ENCODE measurements around the gene HPSE. TPM values are rescaled to one million over a fixed set of nuclear protein-coding genes. Genes with fewer than 3 reads are reported as not detected.

HPSE gene
- polyA plus RNA-seq, 3 donors: 21.2 to 65.8 (median 31.2) TPM

DNA sequence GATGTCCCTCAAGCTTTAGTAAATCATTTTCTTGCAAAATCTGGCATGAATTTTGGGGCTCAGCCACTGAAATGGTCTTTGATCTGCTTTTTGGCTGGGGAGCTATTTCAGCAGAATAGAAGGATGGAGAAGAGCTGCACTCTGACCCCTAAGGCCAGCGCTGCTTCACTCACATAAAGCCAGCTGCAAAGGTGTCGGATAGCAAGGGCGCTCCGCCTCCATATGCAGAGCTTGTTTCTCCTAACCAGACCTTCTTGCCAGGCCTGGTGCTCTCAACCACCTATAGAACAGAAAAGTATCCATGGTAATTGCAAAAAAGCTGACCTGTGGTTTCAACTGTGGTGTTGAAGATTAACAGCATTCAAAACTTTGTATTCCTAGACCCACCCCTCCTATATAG is 26.0 kb downstream of the HPSE start:
- Histone ChIP-seq H2AFZ (ENCODE audit: insufficient read depth, low read depth, low read length, poor library complexity, severe bottlenecking) (no peak overlapping the region), H3K36me3 (replicated peaks in 1 of 2; ENCODE audit: control insufficient read depth in 1 of 2, insufficient read depth in 2 of 2, low read length in 2 of 2) (peaks cover 55 to 91% of the 10 kb centered on the region in 2 donors), H3K27ac (ENCODE audit: low read depth in 1 of 2, low read length in 2 of 2) (no peak overlapping the region), H3K9ac (ENCODE audit: insufficient read depth, low read length, poor library complexity, severe bottlenecking) (no peak overlapping the region), H3K27me3 (ENCODE audit: control insufficient read depth in 2 of 2, insufficient read depth in 2 of 2, low read length in 2 of 2) (no peaks in the 10 kb centered on the region), H3K79me2 (ENCODE audit: insufficient read depth, low read length) (no peaks in the 10 kb centered on the region), H3K4me3 (replicated peaks in 1 of 3; ENCODE audit: low read depth in 2 of 3, low read length in 3 of 3) (no peak overlapping the region), H3K9me3 (replicated peaks in 1 of 2; ENCODE audit: control insufficient read depth in 1 of 2, insufficient read depth in 1 of 2, low read length in 2 of 2) (no peaks in the 10 kb centered on the region), H4K20me1 (ENCODE audit: insufficient read depth, low read length) (no peaks in the 10 kb centered on the region), H3K4me1 (ENCODE audit: control insufficient read depth in 1 of 2, insufficient read depth in 2 of 2, low read length in 2 of 2) (no peaks in the 10 kb centered on the region), H3K4me2 (replicated peaks; ENCODE audit: extremely low read depth, low read length, poor library complexity, severe bottlenecking) (no peak overlapping the region)
- TF ChIP-seq, protein P1, sequence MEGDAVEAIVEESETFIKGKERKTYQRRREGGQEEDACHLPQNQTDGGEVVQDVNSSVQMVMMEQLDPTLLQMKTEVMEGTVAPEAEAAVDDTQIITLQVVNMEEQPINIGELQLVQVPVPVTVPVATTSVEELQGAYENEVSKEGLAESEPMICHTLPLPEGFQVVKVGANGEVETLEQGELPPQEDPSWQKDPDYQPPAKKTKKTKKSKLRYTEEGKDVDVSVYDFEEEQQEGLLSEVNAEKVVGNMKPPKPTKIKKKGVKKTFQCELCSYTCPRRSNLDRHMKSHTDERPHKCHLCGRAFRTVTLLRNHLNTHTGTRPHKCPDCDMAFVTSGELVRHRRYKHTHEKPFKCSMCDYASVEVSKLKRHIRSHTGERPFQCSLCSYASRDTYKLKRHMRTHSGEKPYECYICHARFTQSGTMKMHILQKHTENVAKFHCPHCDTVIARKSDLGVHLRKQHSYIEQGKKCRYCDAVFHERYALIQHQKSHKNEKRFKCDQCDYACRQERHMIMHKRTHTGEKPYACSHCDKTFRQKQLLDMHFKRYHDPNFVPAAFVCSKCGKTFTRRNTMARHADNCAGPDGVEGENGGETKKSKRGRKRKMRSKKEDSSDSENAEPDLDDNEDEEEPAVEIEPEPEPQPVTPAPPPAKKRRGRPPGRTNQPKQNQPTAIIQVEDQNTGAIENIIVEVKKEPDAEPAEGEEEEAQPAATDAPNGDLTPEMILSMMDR (IDR thresholded peaks at IDR 0.05): no peak
- peaks cover 71 to 89% of the 10 kb centered on the region in 2 donors for H3K36me3 Mint-ChIP-seq
- DNase-seq: no peak
- peaks cover 0 to 1% (median 0%) of the 10 kb centered on the region in 3 donors for H3K27me3 Mint-ChIP-seq (ENCODE audit: low read depth in 3 of 3)
- H3K4me1 Mint-ChIP-seq: peaks cover 1% of the 10 kb centered on the region
- peaks cover 0 to 3% (median 0%) of the 10 kb centered on the region in 7 donors for H3K9me3 Mint-ChIP-seq
- intact Hi-C loops (cut with micrococcal nuclease): no loop called here
- no CpG with 5 or more reads among the region's 4 CpGs for WGBS (ENCODE audit: insufficient coverage)
- H3K4me3 Mint-ChIP-seq: no peak overlapping the region
- no peak overlapping the region for H3K27ac Mint-ChIP-seq

DNA sequence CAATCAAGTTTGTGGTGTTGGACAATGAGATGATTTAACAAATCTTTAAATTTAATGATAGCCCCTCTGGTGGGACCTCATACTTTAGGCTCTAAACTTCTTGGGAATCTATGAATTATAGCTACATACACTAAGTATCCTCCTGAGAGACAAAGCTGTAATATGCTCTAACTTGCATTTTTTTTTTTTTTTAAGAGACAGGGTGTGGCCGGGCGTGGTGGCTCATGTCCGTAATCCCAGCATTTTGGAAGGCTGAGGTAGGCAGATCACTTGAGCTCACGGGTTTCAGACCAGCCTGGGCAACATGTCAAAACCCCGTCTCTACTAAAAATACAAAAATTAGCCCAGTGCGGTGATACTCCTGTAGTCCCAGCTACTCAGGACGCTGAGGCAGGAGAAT is 26.7 kb downstream of the HPSE start:
- Mint-ChIP-seq H3K4me1 (peaks cover 1% of the 10 kb centered on the region), H3K27me3 (ENCODE audit: low read depth in 3 of 3) (peaks cover 0 to 1% (median 0%) of the 10 kb centered on the region in 3 donors), H3K4me3 (no peak overlapping the region), H3K9me3 (peaks cover 0 to 3% (median 0%) of the 10 kb centered on the region in 7 donors), H3K36me3 (peaks cover 71 to 88% of the 10 kb centered on the region in 2 donors), H3K27ac (no peak overlapping the region)
- intact Hi-C loops (cut with micrococcal nuclease): no loop called here
- no peaks in the 10 kb centered on the region for H3K9me3 ChIP-seq (replicated peaks in 1 of 2; ENCODE audit: control insufficient read depth in 1 of 2, insufficient read depth in 1 of 2, low read length in 2 of 2)
- DNase-seq: no peak
- H2AFZ ChIP-seq (ENCODE audit: insufficient read depth, low read depth, low read length, poor library complexity, severe bottlenecking): no peak overlapping the region
- peaks cover 54 to 93% of the 10 kb centered on the region in 2 donors for H3K36me3 ChIP-seq (replicated peaks in 1 of 2; ENCODE audit: control insufficient read depth in 1 of 2, insufficient read depth in 2 of 2, low read length in 2 of 2)
- H3K27me3 ChIP-seq (ENCODE audit: control insufficient read depth in 2 of 2, insufficient read depth in 2 of 2, low read length in 2 of 2): no peaks in the 10 kb centered on the region
- H3K27ac ChIP-seq (ENCODE audit: low read depth in 1 of 2, low read length in 2 of 2): no peak overlapping the region
- H3K9ac ChIP-seq (ENCODE audit: insufficient read depth, low read length, poor library complexity, severe bottlenecking): no peak overlapping the region
- 100% methylated on average over 3 of the region's 7 CpGs for WGBS (ENCODE audit: insufficient coverage)
- H3K4me2 ChIP-seq (replicated peaks; ENCODE audit: extremely low read depth, low read length, poor library complexity, severe bottlenecking): no peak overlapping the region
- TF ChIP-seq, protein P1 (IDR thresholded peaks at IDR 0.05): no peak
- H3K4me3 ChIP-seq (replicated peaks in 1 of 3; ENCODE audit: low read depth in 2 of 3, low read length in 3 of 3): no peak overlapping the region
- no peaks in the 10 kb centered on the region for H3K79me2 ChIP-seq (ENCODE audit: insufficient read depth, low read length)
- H3K4me1 ChIP-seq (ENCODE audit: control insufficient read depth in 1 of 2, insufficient read depth in 2 of 2, low read length in 2 of 2): no peaks in the 10 kb centered on the region
- no peaks in the 10 kb centered on the region for H4K20me1 ChIP-seq (ENCODE audit: insufficient read depth, low read length)
